Measurements from ENCODE around the gene ANKMY1. TPM values are rescaled to one million over a fixed set of nuclear protein-coding genes. Genes with fewer than 3 reads are reported as not detected.

Gene ANKMY1
- polyA plus RNA-seq, 3 donors, result 2.1 to 22.9 (median 2.9) TPM

DNA sequence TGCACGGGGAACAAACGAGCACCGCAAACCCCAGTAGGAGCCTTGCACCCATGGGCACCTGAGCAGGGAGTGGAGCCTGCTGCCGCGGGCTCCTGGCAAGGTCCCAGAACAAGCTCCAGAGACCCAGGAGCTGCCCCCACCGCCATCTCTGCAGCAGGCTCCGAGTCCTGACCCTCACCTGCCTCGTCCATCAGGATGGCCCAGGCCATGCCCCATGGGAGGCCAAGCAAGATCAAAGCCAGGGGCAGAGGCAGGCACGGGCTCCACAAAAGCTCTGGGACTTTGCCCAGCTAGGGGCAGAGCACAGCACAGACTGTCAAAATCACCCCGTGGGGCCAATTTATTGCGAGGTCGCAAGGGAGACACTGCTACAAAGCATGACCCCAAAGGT, 78.7 kb downstream of the ANKMY1 start:
- H3K36me3 Mint-ChIP-seq, result peaks cover 2 to 15% of the 10 kb centered on the region in 2 donors
- WGBS (ENCODE audit: insufficient coverage), result 92% methylated on average over 12 of the region's 12 CpGs

DNA sequence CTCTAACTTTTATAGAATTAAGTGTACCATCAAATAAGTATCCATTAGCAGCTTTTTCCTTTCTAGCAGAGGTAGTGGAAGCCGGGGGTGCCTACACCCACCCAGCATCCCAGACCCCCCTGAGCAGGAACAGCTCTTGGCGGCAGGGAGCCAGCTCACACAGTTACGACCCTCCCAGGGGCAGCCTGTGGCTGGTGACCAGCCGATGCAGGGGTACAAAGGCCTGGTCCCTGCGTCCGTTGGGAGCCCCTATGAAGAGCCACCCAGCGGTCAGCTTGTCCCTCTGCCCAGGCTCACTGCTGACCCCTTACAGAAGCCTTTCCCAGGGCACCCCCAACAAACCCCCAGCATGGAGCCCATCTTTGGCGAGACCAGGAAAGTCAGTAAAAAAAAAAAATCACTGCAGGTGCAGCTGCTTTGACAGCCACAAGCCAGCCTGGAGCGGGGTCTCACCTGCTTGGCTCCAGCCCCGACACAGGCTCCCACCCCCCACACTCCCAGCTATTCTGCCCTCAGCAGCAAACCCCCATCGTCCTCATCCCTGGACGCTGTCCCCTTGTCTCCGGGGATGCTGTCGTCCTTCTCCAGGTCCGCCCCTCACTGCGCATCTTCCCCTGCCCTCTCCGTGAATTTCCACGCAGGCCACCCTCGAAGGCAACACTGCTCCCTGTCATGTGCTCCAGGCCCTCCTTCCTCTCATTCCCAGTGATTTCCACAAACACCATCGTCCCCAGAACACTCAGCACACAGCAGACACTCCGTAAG, 79.3 kb downstream of the ANKMY1 start:
- WGBS (ENCODE audit: insufficient coverage), result 95% methylated on average over 21 of the region's 21 CpGs
- Histone ChIP-seq H3K9ac (ENCODE audit: insufficient read depth, low read length, poor library complexity, severe bottlenecking) (no peak overlapping the region), H3K27ac (ENCODE audit: low read depth in 1 of 2, low read length in 2 of 2) (no peak overlapping the region), H2AFZ (ENCODE audit: insufficient read depth, low read depth, low read length, poor library complexity, severe bottlenecking) (no peak overlapping the region), H3K9me3 (replicated peaks in 1 of 2; ENCODE audit: control insufficient read depth in 1 of 2, insufficient read depth in 1 of 2, low read length in 2 of 2) (peaks cover 0 to 14% of the 10 kb centered on the region in 2 donors), H3K36me3 (replicated peaks in 1 of 2; ENCODE audit: control insufficient read depth in 1 of 2, insufficient read depth in 2 of 2, low read length in 2 of 2) (no peaks in the 10 kb centered on the region), H3K4me2 (replicated peaks; ENCODE audit: extremely low read depth, low read length, poor library complexity, severe bottlenecking) (no peak overlapping the region), H3K27me3 (ENCODE audit: control insufficient read depth in 2 of 2, insufficient read depth in 2 of 2, low read length in 2 of 2) (no peaks in the 10 kb centered on the region), H3K79me2 (ENCODE audit: insufficient read depth, low read length) (no peaks in the 10 kb centered on the region), H3K4me1 (ENCODE audit: control insufficient read depth in 1 of 2, insufficient read depth in 2 of 2, low read length in 2 of 2) (no peaks in the 10 kb centered on the region), H4K20me1 (ENCODE audit: insufficient read depth, low read length) (no peaks in the 10 kb centered on the region), H3K4me3 (replicated peaks in 1 of 3; ENCODE audit: low read depth in 2 of 3, low read length in 3 of 3) (no peak overlapping the region)
- no peaks in the 10 kb centered on the region for H3K27me3 Mint-ChIP-seq (ENCODE audit: low read depth in 3 of 3)
- H3K4me1 Mint-ChIP-seq, result peaks cover 4% of the 10 kb centered on the region
- H3K9me3 Mint-ChIP-seq, result peaks cover 3 to 31% (median 6%) of the 10 kb centered on the region in 7 donors
- intact Hi-C loops (cut with micrococcal nuclease), result no loop called here
- H3K36me3 Mint-ChIP-seq, result peaks cover 2 to 15% of the 10 kb centered on the region in 2 donors
- no peak for TF ChIP-seq CTCF (IDR thresholded peaks at IDR 0.05)
- DNase-seq, result no peak
- no peak overlapping the region for H3K4me3 Mint-ChIP-seq
- H3K27ac Mint-ChIP-seq, result peak overlapping the region in 1 of 7 donors; percentile 62

More for the DNA sequence above, 78.7 kb downstream of the ANKMY1 start:
- Mint-ChIP-seq H3K4me3 (no peak overlapping the region), H3K9me3 (peaks cover 3 to 28% (median 6%) of the 10 kb centered on the region in 7 donors), H3K4me1 (no peaks in the 10 kb centered on the region), H3K27me3 (ENCODE audit: low read depth in 3 of 3) (no peaks in the 10 kb centered on the region), H3K27ac (peak overlapping the region in 1 of 7 donors; percentile 62)
- H3K4me3 ChIP-seq (replicated peaks in 1 of 3; ENCODE audit: low read depth in 2 of 3, low read length in 3 of 3), result no peak overlapping the region
- no peak overlapping the region for H3K4me2 ChIP-seq (replicated peaks; ENCODE audit: extremely low read depth, low read length, poor library complexity, severe bottlenecking)
- H3K9me3 ChIP-seq (replicated peaks in 1 of 2; ENCODE audit: control insufficient read depth in 1 of 2, insufficient read depth in 1 of 2, low read length in 2 of 2), result peaks cover 0 to 14% of the 10 kb centered on the region in 2 donors
- no peaks in the 10 kb centered on the region for H3K27me3 ChIP-seq (ENCODE audit: control insufficient read depth in 2 of 2, insufficient read depth in 2 of 2, low read length in 2 of 2)
- no peak for DNase-seq
- H3K9ac ChIP-seq (ENCODE audit: insufficient read depth, low read length, poor library complexity, severe bottlenecking), result no peak overlapping the region
- no peaks in the 10 kb centered on the region for H3K36me3 ChIP-seq (replicated peaks in 1 of 2; ENCODE audit: control insufficient read depth in 1 of 2, insufficient read depth in 2 of 2, low read length in 2 of 2)
- no peak overlapping the region for H3K27ac ChIP-seq (ENCODE audit: low read depth in 1 of 2, low read length in 2 of 2)
- no peaks in the 10 kb centered on the region for H3K79me2 ChIP-seq (ENCODE audit: insufficient read depth, low read length)
- no peak overlapping the region for H2AFZ ChIP-seq (ENCODE audit: insufficient read depth, low read depth, low read length, poor library complexity, severe bottlenecking)
- no peaks in the 10 kb centered on the region for H4K20me1 ChIP-seq (ENCODE audit: insufficient read depth, low read length)
- intact Hi-C loops (cut with micrococcal nuclease), result no loop called here
- no peaks in the 10 kb centered on the region for H3K4me1 ChIP-seq (ENCODE audit: control insufficient read depth in 1 of 2, insufficient read depth in 2 of 2, low read length in 2 of 2)
- TF ChIP-seq CTCF (IDR thresholded peaks at IDR 0.05), result no peak

Measured in CD14-positive monocyte (primary cell).